Kidney (tissue), 14 donors: ENCODE measurements around the gene CEP43. TPM values are rescaled to one million over a fixed set of nuclear protein-coding genes. Genes with fewer than 3 reads are reported as not detected.
A peak's percentile ranks its signal among the peaks of the same experiment; 100 is the strongest.

Source experiments
- DNase-seq, 5 donors: peaks; one replicate each; pipeline ENCODE4 v3.0.0-alpha.2; 2013 to 2020
- FAIRE-seq: peaks from 2 replicates; lab custom pipeline; 2012; peaks lifted over from hg19 to GRCh38; lab: Jason Lieb, UNC
- H3K27ac ChIP-seq, 2 donors: one replicate each; pipeline ENCODE4 v1.7.0; 2013; ENCODE audit warnings: low read depth in 2 of 2, low read length in 2 of 2, inconsistent platforms in 1 of 2
- H3K27me3 ChIP-seq: one replicate; pipeline ENCODE4 v1.7.1; 2013; ENCODE audit warnings: low read length, inconsistent platforms; ENCODE audit not compliant: control insufficient read depth, insufficient read depth
- H3K36me3 ChIP-seq, 3 donors: one replicate each; pipeline versions ENCODE4 v1.7.0 to v1.7.1; 2013; ENCODE audit warnings: low read length in 3 of 3, control low read depth in 1 of 3, inconsistent platforms in 1 of 3; ENCODE audit not compliant: insufficient read depth in 3 of 3, control insufficient read depth in 2 of 3
- H3K4me1 ChIP-seq, 3 donors: one replicate each; pipeline versions ENCODE4 v1.7.0 to v1.7.1; 2013; ENCODE audit warnings: low read length in 3 of 3, inconsistent platforms in 1 of 3, low read depth in 1 of 3; ENCODE audit not compliant: control insufficient read depth in 2 of 3, insufficient read depth in 2 of 3
- H3K4me3 ChIP-seq, 3 donors: one replicate each; pipeline versions ENCODE4 v1.7.0 to v1.8.1; 2013; ENCODE audit warnings: low read length in 3 of 3, control low read depth in 1 of 3, inconsistent platforms in 1 of 3
- H3K9ac ChIP-seq, 3 donors: one replicate each; pipeline versions ENCODE4 v1.7.0 to v1.7.1; 2013; ENCODE audit warnings: low read length in 3 of 3, control low read depth in 1 of 3, inconsistent platforms in 1 of 3
- H3K9me3 ChIP-seq, 3 donors: one replicate each; pipeline versions ENCODE4 v1.7.0 to v1.7.1; 2013; ENCODE audit warnings: low read length in 3 of 3, control low read depth in 1 of 3, inconsistent platforms in 1 of 3; ENCODE audit not compliant: control insufficient read depth in 2 of 3, insufficient read depth in 1 of 3
- intact Hi-C: fragments of 100-400 bp; cut with DNase I; formaldehyde crosslinking; loops from one replicate; pipeline ENCODE4 v1.11.1; 2022
- polyA plus RNA-seq: library from polyadenylated mRNA; stranded (reverse); fragments of 350-450 nt; fragmentation: Illumina TruSeq; extraction: RNeasy Lipid Tissue Mini Kit (QIAGEN cat#74804); gene quantifications from one replicate; pipeline ENCODE4 v1.2.3, GENCODE V29; 2014; ENCODE audit warnings: low read depth, low replicate concordance; ENCODE audit not compliant: insufficient read depth
- total RNA-seq: library from RNA; stranded (reverse); fragmentation: NEBNext Ultra II Directional; extraction: Animal tissue kit (Norgen Biotek cat#: 25700); gene quantifications from one replicate; pipeline ENCODE4 v1.2.1, GENCODE V29; 2021
- TF ChIP-seq, protein P1 (sequence below): IDR thresholded peaks from 3 replicates; pipeline ENCODE4 v1.5.1; 2012; ENCODE audit warnings: mild to moderate bottlenecking, moderate library complexity, borderline replicate concordance; ENCODE audit not compliant: insufficient read depth; ENCODE audit errors: extremely low read depth
- donor health status: control.
- donor health status: control.
- donor health status: control.
- donor health status: control.
- donor health status: control.
- donor health status: DM: yes; HTN: yes; CAD: no.
- donor health status: Normal renal cell carcinoma (clear cell type).

The CEP43 gene
- total and polyA plus RNA-seq, 2 donors from 2014 or later = 17.8 to 17.9 TPM

DNA sequence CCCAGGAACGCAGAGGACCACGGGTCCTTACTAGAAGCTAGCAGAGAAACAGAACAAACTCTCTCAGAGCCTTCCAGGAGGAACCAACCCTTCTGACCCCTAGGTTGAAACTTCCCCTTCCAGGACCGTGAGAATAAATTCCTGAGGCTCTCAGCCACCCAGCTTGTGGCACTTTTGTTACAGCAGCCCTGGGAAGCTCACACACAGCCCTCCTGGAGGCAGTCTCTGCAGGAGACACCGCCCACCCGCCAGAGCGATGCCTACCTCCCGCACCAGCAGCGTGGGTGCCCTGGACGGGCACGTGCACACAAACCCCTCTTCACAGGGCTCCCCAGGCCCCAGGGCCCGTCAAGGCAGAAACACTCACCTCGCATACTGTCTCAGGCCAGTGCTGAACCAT lies 47.1 kb upstream of the CEP43 start:
- H3K9ac ChIP-seq = no peak overlapping the region
- TF ChIP-seq, protein P1, sequence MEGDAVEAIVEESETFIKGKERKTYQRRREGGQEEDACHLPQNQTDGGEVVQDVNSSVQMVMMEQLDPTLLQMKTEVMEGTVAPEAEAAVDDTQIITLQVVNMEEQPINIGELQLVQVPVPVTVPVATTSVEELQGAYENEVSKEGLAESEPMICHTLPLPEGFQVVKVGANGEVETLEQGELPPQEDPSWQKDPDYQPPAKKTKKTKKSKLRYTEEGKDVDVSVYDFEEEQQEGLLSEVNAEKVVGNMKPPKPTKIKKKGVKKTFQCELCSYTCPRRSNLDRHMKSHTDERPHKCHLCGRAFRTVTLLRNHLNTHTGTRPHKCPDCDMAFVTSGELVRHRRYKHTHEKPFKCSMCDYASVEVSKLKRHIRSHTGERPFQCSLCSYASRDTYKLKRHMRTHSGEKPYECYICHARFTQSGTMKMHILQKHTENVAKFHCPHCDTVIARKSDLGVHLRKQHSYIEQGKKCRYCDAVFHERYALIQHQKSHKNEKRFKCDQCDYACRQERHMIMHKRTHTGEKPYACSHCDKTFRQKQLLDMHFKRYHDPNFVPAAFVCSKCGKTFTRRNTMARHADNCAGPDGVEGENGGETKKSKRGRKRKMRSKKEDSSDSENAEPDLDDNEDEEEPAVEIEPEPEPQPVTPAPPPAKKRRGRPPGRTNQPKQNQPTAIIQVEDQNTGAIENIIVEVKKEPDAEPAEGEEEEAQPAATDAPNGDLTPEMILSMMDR = no peak
- no peaks in the 10 kb centered on the region for H3K27me3 ChIP-seq
- intact Hi-C loops = no loop called here
- H3K4me3 ChIP-seq = no peak overlapping the region
- peaks cover 0 to 3% (median 0%) of the 10 kb centered on the region in 3 donors for H3K4me1 ChIP-seq
- H3K9me3 ChIP-seq = no peaks in the 10 kb centered on the region
- H3K36me3 ChIP-seq = peaks cover 0 to 6% (median 0%) of the 10 kb centered on the region in 3 donors
- FAIRE-seq (no peak), DNase-seq (peak in 1 of 5 donors; percentile 75)
- H3K27ac ChIP-seq = no peak overlapping the region

DNA sequence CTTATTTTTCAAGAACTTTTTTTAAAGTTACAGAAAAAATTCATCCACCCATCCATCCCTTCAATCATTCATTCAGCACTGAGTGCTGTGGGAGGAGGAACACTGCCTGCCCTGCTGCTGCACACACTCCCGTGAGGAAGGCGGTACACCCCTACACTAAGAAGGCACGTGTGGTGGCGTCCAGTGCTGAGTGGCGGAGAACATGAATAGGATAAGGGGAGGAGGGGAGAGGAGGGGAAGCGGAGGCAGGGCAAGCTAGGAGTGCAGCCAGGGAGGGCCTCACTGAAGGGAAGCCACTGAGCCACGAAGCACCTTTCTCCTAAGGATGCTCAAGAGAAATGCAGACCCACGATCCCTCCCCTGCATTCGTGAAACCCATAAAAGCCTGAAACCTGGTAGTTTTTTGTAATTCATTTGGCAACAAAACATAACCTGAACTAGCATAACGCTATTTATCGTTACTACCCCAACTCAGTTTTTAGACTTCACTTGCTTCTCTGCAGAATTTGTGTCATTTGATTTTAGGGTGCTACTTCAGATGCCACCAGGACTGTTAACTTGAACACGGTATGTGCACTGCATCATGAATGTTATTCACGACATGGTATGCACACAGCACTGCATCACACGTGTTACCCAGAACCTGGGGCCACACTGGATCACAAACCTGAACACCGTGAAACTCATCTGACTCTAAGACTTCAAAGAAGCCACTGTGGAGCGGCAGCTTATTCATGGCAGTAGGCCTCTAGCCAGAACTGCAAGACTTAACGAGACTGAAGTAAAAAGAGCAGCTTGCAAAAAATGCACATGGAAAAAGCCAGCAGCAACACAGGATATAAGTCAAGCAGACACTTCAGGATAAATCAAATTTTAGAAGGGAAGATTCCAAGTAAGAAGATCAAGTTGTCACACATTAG lies 46.4 kb upstream of the CEP43 start:
- TF ChIP-seq, protein P1 = no peak
- Histone ChIP-seq H3K36me3 (peaks cover 0 to 2% (median 0%) of the 10 kb centered on the region in 3 donors), H3K4me3 (no peak overlapping the region), H3K9ac (no peak overlapping the region), H3K27ac (no peak overlapping the region), H3K4me1 (peaks cover 0 to 8% (median 0%) of the 10 kb centered on the region in 3 donors), H3K9me3 (no peaks in the 10 kb centered on the region), H3K27me3 (no peaks in the 10 kb centered on the region)
- DNase-seq (no peak), FAIRE-seq (no peak)
- intact Hi-C loops = no loop called here

DNA sequence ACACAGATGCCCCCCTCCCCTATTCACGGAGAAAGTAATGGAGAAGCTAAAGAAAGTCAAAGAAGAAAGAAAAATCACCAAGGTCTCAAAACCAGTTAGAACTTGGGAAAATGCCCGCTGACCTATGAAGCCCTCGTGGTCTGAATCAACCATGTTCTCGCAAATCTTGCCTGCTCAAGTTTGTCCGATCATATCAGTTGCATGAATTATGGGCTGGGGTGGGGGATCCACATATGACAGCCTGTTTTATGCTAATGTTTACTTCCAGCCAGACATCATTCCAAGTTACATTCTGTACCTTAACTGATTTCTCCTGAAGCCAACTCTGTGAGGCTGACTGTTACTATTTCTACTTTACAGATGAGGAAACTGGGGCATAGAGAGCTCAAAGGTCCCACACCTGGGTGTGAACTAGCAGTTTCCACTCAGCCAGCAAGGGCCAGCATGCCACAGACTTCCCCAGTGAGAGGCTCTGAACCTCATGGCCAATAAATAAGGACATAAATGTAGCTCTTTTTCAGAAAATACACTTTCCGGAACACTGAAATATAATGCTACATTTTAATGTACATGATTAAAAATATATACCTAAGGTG lies 45.0 kb upstream of the CEP43 start:
- Histone ChIP-seq H3K9me3 (no peaks in the 10 kb centered on the region), H3K36me3 (peaks cover 0 to 2% (median 0%) of the 10 kb centered on the region in 3 donors), H3K4me1 (peaks cover 0 to 8% (median 0%) of the 10 kb centered on the region in 3 donors), H3K9ac (no peak overlapping the region), H3K27me3 (no peaks in the 10 kb centered on the region), H3K4me3 (no peak overlapping the region), H3K27ac (no peak overlapping the region)
- intact Hi-C loops = no loop called here
- TF ChIP-seq, protein P1 = no peak
- DNase-seq (no peak), FAIRE-seq (no peak)
